ENCODE data around the gene PLEKHN1.

DNA sequence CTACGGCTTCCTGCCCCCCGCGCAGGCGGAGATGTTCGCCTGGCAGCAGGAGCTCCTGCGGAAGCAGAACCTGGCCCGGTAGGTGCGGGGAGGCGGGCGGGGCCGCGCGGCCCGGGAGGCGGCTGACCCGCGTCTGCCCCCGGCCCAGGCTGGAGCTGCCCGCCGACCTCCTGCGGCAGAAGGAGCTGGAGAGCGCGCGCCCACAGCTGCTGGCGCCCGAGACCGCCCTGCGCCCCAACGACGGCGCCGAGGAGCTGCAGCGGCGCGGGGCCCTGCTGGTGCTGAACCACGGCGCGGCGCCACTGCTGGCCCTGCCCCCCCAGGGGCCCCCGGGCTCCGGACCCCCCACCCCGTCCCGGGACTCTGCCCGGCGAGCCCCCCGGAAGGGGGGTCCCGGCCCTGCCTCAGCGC is 23.9 kb upstream of the PLEKHN1 start:
- TF ChIP-seq, protein P1, sequence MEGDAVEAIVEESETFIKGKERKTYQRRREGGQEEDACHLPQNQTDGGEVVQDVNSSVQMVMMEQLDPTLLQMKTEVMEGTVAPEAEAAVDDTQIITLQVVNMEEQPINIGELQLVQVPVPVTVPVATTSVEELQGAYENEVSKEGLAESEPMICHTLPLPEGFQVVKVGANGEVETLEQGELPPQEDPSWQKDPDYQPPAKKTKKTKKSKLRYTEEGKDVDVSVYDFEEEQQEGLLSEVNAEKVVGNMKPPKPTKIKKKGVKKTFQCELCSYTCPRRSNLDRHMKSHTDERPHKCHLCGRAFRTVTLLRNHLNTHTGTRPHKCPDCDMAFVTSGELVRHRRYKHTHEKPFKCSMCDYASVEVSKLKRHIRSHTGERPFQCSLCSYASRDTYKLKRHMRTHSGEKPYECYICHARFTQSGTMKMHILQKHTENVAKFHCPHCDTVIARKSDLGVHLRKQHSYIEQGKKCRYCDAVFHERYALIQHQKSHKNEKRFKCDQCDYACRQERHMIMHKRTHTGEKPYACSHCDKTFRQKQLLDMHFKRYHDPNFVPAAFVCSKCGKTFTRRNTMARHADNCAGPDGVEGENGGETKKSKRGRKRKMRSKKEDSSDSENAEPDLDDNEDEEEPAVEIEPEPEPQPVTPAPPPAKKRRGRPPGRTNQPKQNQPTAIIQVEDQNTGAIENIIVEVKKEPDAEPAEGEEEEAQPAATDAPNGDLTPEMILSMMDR (IDR thresholded peaks at IDR 0.05), result no peak
- TF ChIP-seq POLR2A (IDR thresholded peaks at IDR 0.05), result no peak
